HEK293T (cell line): ENCODE results near the gene CTCFL.

Experiments used
- BHLHE40 ChIP-seq: fragments of 450-650 bp; IDR thresholded peaks from 2 replicates; pipeline ENCODE4 v1.6.1; 2016; ENCODE audit warnings: mild to moderate bottlenecking, moderate library complexity, borderline replicate concordance
- FOXK2 ChIP-seq: fragments of 450-650 bp; IDR thresholded peaks from 2 replicates; pipeline ENCODE4 v1.6.1; 2016; ENCODE audit warnings: mild to moderate bottlenecking

DNA sequence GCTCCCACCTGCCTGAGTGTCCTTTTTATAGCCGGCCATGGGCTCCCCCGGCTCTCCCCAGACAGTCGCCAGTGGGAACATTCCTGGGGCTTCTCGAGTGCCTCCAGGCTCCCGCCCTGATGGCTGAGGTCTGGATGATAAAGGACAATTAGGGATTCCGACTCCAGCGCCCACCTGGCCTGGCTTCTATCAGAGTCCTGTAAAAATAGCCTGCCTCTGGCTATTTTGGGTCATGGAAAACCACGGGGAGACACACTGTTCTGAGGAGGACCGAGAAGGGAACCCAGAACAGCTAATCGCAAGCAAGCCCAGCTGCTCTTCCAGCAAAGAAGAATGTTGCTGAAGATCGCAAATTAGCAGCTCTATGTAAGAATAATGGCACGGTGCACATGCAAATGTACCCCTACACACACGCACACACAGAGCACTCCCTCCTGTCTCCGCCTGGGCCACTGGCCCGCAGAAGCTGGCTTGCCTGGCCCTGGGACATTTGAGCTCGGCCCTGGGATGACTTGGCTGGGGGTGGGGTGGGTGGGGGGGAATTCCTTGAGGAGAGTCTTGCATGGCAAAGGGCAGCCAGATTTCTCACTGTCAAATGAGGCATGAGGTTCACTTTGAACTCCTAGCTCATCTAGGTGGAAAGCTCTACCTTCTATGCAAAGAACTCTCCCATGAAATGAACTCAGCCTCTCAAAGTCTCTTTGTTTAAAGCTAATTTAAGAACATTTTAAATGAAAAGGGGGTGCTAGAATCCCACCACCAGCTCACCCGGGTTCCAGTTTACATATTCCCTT, 55.3 kb downstream of the CTCFL start:
- TF ChIP-seq FOXK2 (no peak), BHLHE40 (no peak)
